Measurements from ENCODE around the gene KCNMA1.
A peak's percentile ranks its signal among the peaks of the same experiment; 100 is the strongest.

Gene KCNMA1

GRCh38 chr10:77287647-77288120 is 349.9 kb downstream of the KCNMA1 start:
- DNase-seq: no peak

- DNase-seq: no peak
These were observed 350.8 kb downstream of the KCNMA1 start for GRCh38 chr10:77286531-77287508.

- no peak for DNase-seq
These were observed 352.0 kb downstream of the KCNMA1 start for GRCh38 chr10:77285529-77286182.

GRCh38 chr10:77284797-77285196 is 352.8 kb downstream of the KCNMA1 start:
- DNase-seq: no peak

- no peak for DNase-seq
These were observed 354.3 kb downstream of the KCNMA1 start for GRCh38 chr10:77283326-77283725.

- no peak for DNase-seq
These were observed 355.4 kb downstream of the KCNMA1 start for GRCh38 chr10:77282163-77282562.

- DNase-seq: no peak
These were observed 355.9 kb downstream of the KCNMA1 start for GRCh38 chr10:77281719-77282118.

- DNase-seq: no peak
These were observed 358.4 kb downstream of the KCNMA1 start for GRCh38 chr10:77279207-77279606.

- no peak for DNase-seq
These were observed 363.4 kb downstream of the KCNMA1 start for GRCh38 chr10:77274046-77274795.

GRCh38 chr10:77269163-77269562 is 368.4 kb downstream of the KCNMA1 start:
- DNase-seq: no peak

GRCh38 chr10:77268721-77269120 is 368.9 kb downstream of the KCNMA1 start:
- no peak for DNase-seq

GRCh38 chr10:77267703-77268675 is 369.6 kb downstream of the KCNMA1 start:
- DNase-seq: no peak

- no peak for DNase-seq
These were observed 371.4 kb downstream of the KCNMA1 start for GRCh38 chr10:77266242-77266641.

- DNase-seq: no peak
These were observed 373.1 kb downstream of the KCNMA1 start for GRCh38 chr10:77264527-77264926.

- DNase-seq: no peak
These were observed 373.5 kb downstream of the KCNMA1 start for GRCh38 chr10:77264107-77264506.

GRCh38 chr10:77263700-77264099 is 373.9 kb downstream of the KCNMA1 start:
- DNase-seq: no peak

- peak; percentile 68 for DNase-seq
These were observed 376.5 kb downstream of the KCNMA1 start for GRCh38 chr10:77261146-77261545.

- no peak for DNase-seq
These were observed 378.3 kb downstream of the KCNMA1 start for GRCh38 chr10:77259171-77259874.

- DNase-seq: no peak
These were observed 381.3 kb downstream of the KCNMA1 start for GRCh38 chr10:77256346-77256745.

GRCh38 chr10:77253556-77254064 is 384.0 kb downstream of the KCNMA1 start:
- DNase-seq: no peak

GRCh38 chr10:77253147-77253545 is 384.5 kb downstream of the KCNMA1 start:
- DNase-seq: no peak

All from inflammatory macrophage treated with lipopolysaccharide for 4 hours (primary cell).